BLaER1 (cell line): ENCODE results near the gene PARD3.
"Not testable (repeated sequence)": the region's sequence is repeated elsewhere in the genome, so short reads cannot be mapped to it uniquely, and the experiment has no call there.

Experiments used
- H3K27ac ChIP-seq: shearing (Covaris generic); formaldehyde crosslinking; 2 replicates; pipeline ENCODE4 v1.8.1; 2022
- H3K27me3 ChIP-seq: shearing (Covaris generic); formaldehyde crosslinking; 2 replicates; pipeline ENCODE4 v1.8.1; 2022
- H3K36me3 ChIP-seq: shearing (Covaris generic); formaldehyde crosslinking; 2 replicates; pipeline ENCODE4 v1.8.1; 2022
- H3K4me1 ChIP-seq: shearing (Covaris generic); formaldehyde crosslinking; 2 replicates; pipeline ENCODE4 v1.8.1; 2022
- H3K4me2 ChIP-seq: shearing (Covaris generic); formaldehyde crosslinking; 2 replicates; pipeline ENCODE4 v1.8.1; 2022
- H3K4me3 ChIP-seq: shearing (Covaris generic); formaldehyde crosslinking; 2 replicates; pipeline ENCODE4 v1.8.1; 2022
- H3K9ac ChIP-seq: shearing (Covaris generic); formaldehyde crosslinking; 2 replicates; pipeline ENCODE4 v1.8.1; 2022
- H3K9me3 ChIP-seq: shearing (Covaris generic); formaldehyde crosslinking; 2 replicates; pipeline ENCODE4 v1.8.1; 2022
- H4K20me1 ChIP-seq: shearing (Covaris generic); formaldehyde crosslinking; 2 replicates; pipeline ENCODE4 v1.8.1; 2022
- Cebpa-rat ChIP-seq: shearing (Covaris generic); IDR thresholded peaks from 2 replicates; pipeline ENCODE4 v1.8.1; 2022

PARD3 gene

DNA sequence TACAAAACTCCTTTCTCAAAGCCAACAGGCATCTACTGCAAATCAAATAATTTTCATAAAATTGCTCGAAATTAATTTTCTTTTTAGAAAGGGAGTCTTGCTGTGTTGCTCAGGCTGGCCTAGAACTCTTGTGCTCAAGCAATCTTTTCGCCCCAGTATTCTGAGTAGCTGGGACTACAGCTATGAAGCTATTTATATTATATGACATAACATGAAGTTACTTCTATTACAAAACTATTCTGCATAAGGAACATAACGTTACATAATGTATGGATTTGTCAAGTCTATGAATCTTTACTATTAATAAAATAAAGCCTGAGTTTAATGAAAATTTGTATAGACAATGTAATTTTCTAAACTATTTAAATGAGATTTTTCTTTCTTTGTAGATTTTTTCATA lies 415.0 kb downstream of the PARD3 start:
- no peak for TF ChIP-seq Cebpa-rat
- Histone ChIP-seq H3K9me3 (no peaks in the 10 kb centered on the region), H3K36me3 (peaks cover 5% of the 10 kb centered on the region; the same call in 1 of the 2 replicates)

DNA sequence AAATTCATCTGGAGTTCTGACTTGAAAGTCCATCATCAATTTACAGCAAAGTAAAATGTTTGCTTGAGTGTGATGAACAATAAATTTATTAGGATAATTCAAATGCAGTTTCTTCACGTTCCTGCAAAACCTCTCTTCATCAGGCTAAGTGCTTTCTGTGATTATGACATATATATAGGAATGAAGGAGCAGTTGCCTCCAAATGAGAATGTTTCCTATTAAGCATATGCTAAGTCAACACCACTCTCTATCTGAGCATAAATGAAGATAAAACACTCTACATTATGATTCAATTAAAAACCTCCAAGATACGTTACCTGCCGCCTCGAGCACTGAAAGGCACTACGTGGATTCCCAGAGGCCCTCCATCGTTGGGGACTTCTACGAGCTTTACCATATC lies 416.1 kb downstream of the PARD3 start:
- H3K4me1 ChIP-seq, result no peaks in the 10 kb centered on the region
- no peak for TF ChIP-seq Cebpa-rat
- peaks cover 3% of the 10 kb centered on the region; the same call in 1 of the 2 replicates for H3K9me3 ChIP-seq
- no peak overlapping the region for H3K4me3 ChIP-seq
- H3K4me2 ChIP-seq, result no peak overlapping the region
- H3K27me3 ChIP-seq, result no peaks in the 10 kb centered on the region
- peaks cover 11% of the 10 kb centered on the region; the same call in 1 of the 2 replicates for H3K36me3 ChIP-seq
- no peak overlapping the region for H3K27ac ChIP-seq
- no peaks in the 10 kb centered on the region for H4K20me1 ChIP-seq
- H3K9ac ChIP-seq, result no peak overlapping the region

More for the DNA sequence above, 415.0 kb downstream of the PARD3 start:
- no peak overlapping the region for H3K4me3 ChIP-seq
- H3K27me3 ChIP-seq, result no peaks in the 10 kb centered on the region
- H3K9ac ChIP-seq, result no peak overlapping the region
- no peaks in the 10 kb centered on the region for H3K4me1 ChIP-seq
- H3K27ac ChIP-seq, result no peak overlapping the region
- H4K20me1 ChIP-seq, result no peaks in the 10 kb centered on the region
- H3K4me2 ChIP-seq, result no peak overlapping the region

DNA sequence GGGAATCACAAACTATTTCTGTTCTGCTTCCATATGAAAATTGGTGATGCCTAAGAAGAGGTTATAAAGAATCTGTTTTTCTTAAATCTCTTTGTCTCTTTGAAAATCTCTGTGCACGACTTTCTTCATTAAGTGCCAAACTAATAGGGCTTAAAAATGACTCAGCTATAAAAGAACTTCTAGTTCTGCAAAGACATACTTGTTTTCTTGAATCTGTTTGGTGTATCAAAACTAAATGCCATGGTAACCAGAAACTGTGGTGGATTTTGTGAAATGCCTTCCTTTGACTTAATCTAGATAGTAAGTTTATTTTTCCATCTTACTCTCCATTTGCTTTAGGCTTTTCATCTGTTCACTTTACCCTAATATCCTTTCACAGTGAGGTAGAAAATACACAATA lies 417.8 kb downstream of the PARD3 start:
- no peaks in the 10 kb centered on the region for H3K27me3 ChIP-seq
- TF ChIP-seq Cebpa-rat, result no peak
- H3K27ac ChIP-seq, result no peak overlapping the region
- no peak overlapping the region for H3K4me3 ChIP-seq
- no peak overlapping the region for H3K9ac ChIP-seq
- H3K9me3 ChIP-seq, result peaks cover 3% of the 10 kb centered on the region; the same call in 1 of the 2 replicates
- no peaks in the 10 kb centered on the region for H4K20me1 ChIP-seq
- no peaks in the 10 kb centered on the region for H3K4me1 ChIP-seq
- peaks cover 13% of the 10 kb centered on the region; the same call in 1 of the 2 replicates for H3K36me3 ChIP-seq
- H3K4me2 ChIP-seq, result no peak overlapping the region

DNA sequence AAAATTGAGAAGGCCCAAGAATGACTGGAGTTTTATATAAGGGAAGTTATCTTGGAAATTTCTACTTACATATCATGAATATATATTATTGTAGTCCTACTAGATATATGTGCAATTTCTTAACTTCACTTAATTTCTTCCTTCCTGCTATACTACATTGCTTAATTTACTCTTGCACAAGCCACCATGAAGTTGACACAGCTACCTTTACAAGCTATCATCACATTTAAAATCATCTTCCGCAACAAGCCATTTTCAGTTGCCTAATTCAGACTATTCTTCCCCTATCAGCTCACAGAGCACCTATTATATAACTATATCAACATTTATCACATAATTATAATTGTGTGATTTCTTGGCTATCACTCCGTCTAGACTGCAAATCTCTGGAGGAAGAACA lies 418.4 kb downstream of the PARD3 start:
- H3K27ac ChIP-seq, result no peak overlapping the region

DNA sequence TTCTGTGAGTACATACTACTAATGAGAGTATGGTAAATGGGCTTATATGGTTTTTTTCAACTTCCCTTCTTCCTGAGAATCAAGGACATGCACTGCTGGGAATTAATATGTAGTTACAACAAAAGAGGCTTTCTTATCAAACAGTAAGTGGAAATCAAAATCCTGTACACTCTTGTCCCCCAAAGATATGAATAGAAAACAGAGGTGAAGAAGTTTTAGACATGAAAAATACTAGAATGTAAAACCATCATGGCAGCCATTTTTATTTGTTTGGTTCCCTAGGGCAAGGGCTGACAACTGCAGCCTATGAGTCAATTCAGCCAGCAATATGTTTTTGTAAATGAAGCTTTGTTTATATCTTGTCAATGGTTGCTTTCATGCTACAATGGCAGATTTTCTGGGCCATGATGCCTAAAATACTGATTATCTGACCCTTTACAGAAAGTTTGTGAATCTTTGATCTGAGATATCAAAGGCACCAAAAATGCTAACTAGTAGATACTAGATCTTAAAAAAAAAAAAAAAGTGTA lies 422.4 kb downstream of the PARD3 start:
- no peak overlapping the region for H3K9ac ChIP-seq
- H3K27me3 ChIP-seq, result no peaks in the 10 kb centered on the region
- peaks cover 8% of the 10 kb centered on the region; the same call in 1 of the 2 replicates for H3K36me3 ChIP-seq
- no peaks in the 10 kb centered on the region for H3K4me1 ChIP-seq
- peaks cover 3% of the 10 kb centered on the region; the same call in 1 of the 2 replicates for H3K9me3 ChIP-seq
- H3K4me3 ChIP-seq, result no peak overlapping the region
- no peak overlapping the region for H3K4me2 ChIP-seq
- no peak overlapping the region for H3K27ac ChIP-seq
- no peak for TF ChIP-seq Cebpa-rat
- H4K20me1 ChIP-seq, result no peaks in the 10 kb centered on the region

More for the DNA sequence above, 418.4 kb downstream of the PARD3 start:
- Histone ChIP-seq H3K27me3 (no peaks in the 10 kb centered on the region), H3K9ac (no peak overlapping the region), H3K4me2 (no peak overlapping the region), H3K4me1 (no peaks in the 10 kb centered on the region), H3K36me3 (peaks cover 13% of the 10 kb centered on the region; the same call in 1 of the 2 replicates), H3K4me3 (no peak overlapping the region), H3K9me3 (peaks cover 3% of the 10 kb centered on the region; the same call in 1 of the 2 replicates), H4K20me1 (no peaks in the 10 kb centered on the region)
- TF ChIP-seq Cebpa-rat, result no peak

DNA sequence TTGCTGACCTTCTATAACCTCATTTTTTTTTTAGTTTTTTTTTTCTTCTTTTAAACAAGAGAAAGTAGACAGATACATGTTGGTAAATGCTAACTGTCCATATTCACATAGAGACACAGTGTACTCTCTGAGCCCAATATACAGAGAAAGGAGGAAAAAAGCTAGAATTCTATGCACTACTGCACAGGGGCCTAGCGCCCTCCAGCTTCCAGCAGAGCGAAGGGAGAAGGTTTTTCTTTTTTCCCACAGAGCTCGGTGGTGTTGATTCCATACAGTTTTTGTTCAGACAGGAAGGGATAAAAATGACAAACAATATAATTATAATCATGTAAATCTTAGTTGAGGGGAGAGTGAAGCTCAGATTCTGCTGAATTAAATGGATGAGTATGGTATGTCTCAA lies 423.9 kb downstream of the PARD3 start:
- not testable (repeated sequence) for H3K9ac ChIP-seq, H3K27me3 ChIP-seq, H3K9me3 ChIP-seq, H3K36me3 ChIP-seq, H3K4me3 ChIP-seq, H3K4me2 ChIP-seq, H3K27ac ChIP-seq, H3K4me1 ChIP-seq, H4K20me1 ChIP-seq

DNA sequence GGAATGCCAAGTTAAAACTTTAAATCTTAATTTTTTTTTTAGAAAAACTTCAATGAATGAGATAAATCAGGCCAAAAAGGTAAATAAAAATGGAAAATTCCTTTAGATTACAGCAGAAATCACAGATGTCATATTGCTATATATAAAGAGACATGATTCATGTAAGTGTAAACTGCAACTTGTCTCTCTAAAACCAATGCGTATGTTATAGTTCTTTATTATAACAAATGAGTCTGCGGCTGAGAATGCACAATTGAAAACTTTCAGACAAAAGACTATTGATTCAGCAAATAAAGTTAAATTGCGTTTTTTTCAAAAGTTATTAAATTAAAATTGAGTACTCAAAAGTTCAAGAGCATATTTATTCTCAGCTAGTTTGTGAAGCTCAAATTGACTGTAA lies 425.3 kb downstream of the PARD3 start:
- Histone ChIP-seq H3K36me3 (peaks cover 8% of the 10 kb centered on the region; the same call in 1 of the 2 replicates), H3K4me2 (no peak overlapping the region), H3K9ac (no peak overlapping the region), H3K27me3 (no peaks in the 10 kb centered on the region), H3K27ac (no peak overlapping the region), H4K20me1 (no peaks in the 10 kb centered on the region), H3K4me1 (no peaks in the 10 kb centered on the region), H3K4me3 (no peak overlapping the region), H3K9me3 (peaks cover 3% of the 10 kb centered on the region; the same call in 1 of the 2 replicates)
- no peak for TF ChIP-seq Cebpa-rat

DNA sequence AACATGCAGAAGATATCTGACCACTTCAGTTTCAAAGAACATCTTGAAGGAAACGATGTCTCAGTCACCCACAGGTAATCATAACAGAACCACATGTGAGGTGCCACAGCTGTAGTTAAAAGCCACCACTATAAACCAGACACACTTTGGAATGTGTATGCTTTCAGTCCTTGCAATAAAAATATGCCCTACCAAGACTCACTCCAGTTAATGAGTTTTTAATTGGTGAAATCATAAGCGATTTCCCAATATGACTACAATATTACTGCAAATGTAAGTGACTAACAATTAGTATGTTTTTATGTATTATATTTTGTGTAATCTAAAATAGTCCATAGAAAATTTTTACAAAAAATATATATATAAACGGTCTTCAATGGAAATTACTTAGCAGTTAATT lies 428.2 kb downstream of the PARD3 start:
- Histone ChIP-seq H3K4me1 (no peaks in the 10 kb centered on the region), H3K27ac (no peak overlapping the region), H3K36me3 (peaks cover 8% of the 10 kb centered on the region), H3K4me3 (no peak overlapping the region), H3K9ac (no peak overlapping the region), H3K27me3 (no peaks in the 10 kb centered on the region), H3K9me3 (no peaks in the 10 kb centered on the region), H3K4me2 (no peak overlapping the region), H4K20me1 (no peaks in the 10 kb centered on the region)
- TF ChIP-seq Cebpa-rat, result no peak

DNA sequence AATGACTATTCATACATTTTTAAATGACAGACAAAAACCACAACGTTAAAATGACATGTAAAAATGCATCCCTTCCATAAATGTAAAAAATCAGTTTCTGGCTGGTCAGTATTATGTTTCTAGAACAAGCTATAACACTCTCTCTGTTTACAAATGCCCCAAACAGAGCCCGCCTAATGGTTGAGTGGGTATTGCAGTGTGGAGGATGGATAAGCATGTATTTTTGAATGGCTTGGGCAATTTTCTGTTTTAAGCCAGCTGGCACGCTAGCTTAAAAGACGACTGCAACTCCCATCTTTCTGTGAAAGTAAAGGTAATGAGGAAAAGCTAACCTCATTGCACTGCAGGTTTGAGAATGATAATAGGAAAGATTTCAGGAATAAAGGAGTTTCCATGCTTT lies 430.7 kb downstream of the PARD3 start:
- Histone ChIP-seq H3K27me3 (no peaks in the 10 kb centered on the region), H3K4me2 (no peak overlapping the region), H3K36me3 (peaks cover 16% of the 10 kb centered on the region), H3K27ac (no peak overlapping the region), H3K9ac (no peak overlapping the region), H3K4me3 (no peak overlapping the region), H3K9me3 (no peaks in the 10 kb centered on the region), H3K4me1 (no peaks in the 10 kb centered on the region), H4K20me1 (no peaks in the 10 kb centered on the region)
- TF ChIP-seq Cebpa-rat, result no peak

DNA sequence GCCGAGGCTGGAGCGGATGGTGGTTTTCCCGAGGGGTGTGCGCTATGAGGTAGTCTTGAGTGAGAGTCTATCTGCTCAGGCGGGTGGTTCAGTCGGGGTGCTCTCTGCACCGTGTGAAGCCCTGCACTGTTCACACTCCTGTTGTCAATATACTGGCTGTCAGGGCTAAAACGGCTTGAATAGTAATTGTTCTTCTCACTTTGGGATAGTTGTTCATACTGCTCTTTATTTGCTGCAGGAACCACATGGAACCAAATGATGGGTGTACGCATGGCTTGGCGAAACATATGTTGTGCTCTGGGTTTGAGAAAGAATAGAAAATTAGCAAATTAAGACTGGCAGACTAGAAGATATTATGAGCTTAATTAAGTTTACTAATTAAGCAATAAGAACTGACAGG lies 432.5 kb downstream of the PARD3 start:
- Histone ChIP-seq H3K9me3 (no peaks in the 10 kb centered on the region), H3K9ac (no peak overlapping the region), H3K27ac (no peak overlapping the region), H3K36me3 (peaks cover 19% of the 10 kb centered on the region), H3K4me3 (no peak overlapping the region), H3K4me1 (no peaks in the 10 kb centered on the region), H3K27me3 (no peaks in the 10 kb centered on the region), H3K4me2 (no peak overlapping the region), H4K20me1 (no peaks in the 10 kb centered on the region)
- TF ChIP-seq Cebpa-rat, result no peak

DNA sequence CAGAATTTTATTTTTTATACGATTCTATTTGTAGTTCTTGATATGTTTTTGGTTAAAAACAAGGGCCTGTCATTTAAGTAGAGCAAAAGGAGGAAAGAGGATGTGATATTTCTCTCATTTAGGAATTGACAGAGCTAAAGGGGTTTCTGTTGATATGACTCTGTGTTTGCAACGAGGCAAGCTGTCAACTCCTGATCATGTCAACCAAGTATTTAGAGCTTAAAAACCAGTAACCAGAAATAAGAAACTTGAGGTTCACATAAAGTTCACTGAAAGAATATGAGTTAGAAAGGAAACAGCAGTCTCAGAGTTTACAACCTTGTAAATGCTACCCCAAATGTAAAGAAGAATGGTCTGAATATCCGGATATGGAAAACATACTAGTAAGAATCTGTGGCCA lies 434.2 kb downstream of the PARD3 start:
- TF ChIP-seq Cebpa-rat, result no peak
- Histone ChIP-seq H3K27me3 (no peaks in the 10 kb centered on the region), H3K36me3 (peaks cover 25% of the 10 kb centered on the region), H4K20me1 (no peaks in the 10 kb centered on the region), H3K4me3 (no peak overlapping the region), H3K4me2 (no peak overlapping the region), H3K9me3 (no peaks in the 10 kb centered on the region), H3K9ac (no peak overlapping the region), H3K27ac (no peak overlapping the region), H3K4me1 (peaks cover 17% of the 10 kb centered on the region)
